HG03575 (cell line): ENCODE measurements around the gene SCYGR3.

Experiments
- ATAC-seq: cut with Tn5 transposase; IDR thresholded peaks from one replicate; pipeline ENCODE4 v1.9.1; 2021; ENCODE audit not compliant: unreplicated experiment, insufficient number of reproducible peaks, low FRiP score; ENCODE audit errors: extremely low read depth

Gene SCYGR3

DNA sequence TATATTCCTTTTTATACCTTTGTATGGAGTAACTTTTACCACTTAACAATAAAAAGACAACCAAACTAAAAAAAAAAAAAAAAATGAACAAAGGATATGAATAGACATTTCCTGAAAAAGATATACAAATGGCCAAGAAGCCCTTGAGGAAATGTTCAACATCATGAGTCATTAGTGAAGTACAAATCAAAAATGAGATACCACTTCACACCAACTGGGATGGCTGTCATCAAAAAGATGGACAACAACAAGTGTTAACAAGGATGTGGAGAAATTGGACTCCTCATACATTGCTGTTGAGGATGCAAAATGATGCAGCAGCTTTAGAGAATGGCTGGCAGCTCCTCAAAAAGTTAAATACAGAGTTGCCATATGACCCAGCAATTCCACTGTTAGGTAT is 38.5 kb downstream of the SCYGR3 start:
- no peak for ATAC-seq

DNA sequence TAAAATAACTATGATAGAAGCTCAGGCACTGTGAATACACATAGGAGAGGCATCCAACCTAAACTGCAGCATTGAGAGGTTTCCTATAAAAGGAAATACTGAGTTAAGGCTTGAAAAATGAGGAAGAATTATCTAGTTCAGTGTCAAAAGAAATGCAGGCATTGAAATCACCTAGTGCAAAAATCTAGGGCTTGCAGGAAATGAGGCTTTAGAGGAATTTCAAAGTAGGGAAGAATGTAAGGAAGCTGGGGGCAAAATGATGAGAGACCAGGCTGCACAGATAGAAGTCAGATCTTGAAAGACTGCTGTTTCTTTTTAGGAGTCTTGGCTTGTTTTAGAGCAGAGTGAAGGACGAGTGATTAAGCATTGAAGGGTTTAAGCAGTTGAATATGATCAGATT is 44.0 kb downstream of the SCYGR3 start:
- ATAC-seq, result no peak

DNA sequence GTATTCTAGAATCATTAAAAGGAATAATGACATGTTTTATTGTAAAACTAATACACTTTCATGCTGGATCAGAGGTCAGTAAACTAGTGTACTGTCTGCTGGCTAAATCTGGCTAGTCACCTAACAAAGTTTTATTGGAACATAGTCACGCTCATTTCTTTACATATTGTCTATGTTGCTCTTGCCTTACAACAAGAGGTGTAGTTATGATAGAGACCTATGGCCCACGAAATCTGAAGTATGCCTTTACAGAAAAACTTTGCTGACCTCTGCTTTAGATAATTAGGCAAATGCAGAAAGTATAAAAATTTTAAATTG is 45.8 kb downstream of the SCYGR3 start:
- no peak for ATAC-seq

DNA sequence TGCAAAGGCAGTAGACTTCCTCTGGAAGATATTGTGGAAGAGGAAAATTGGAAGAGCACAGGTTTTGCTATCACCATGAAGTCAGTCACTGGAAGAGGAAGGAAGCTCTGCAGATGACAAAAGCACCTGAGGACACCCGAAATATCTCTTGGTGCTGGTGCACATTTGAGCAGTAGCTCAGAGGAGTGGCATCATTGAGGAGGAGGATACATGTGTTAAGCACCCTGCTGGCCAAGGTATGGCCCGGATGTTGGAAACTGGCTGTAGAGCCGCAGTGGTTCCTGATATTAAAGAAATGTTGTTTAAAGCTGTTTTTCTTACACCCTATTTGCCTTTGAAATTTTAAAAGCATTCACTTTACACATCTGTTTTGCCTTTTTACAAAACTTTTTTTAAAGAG is 48.6 kb downstream of the SCYGR3 start:
- ATAC-seq, result no peak

DNA sequence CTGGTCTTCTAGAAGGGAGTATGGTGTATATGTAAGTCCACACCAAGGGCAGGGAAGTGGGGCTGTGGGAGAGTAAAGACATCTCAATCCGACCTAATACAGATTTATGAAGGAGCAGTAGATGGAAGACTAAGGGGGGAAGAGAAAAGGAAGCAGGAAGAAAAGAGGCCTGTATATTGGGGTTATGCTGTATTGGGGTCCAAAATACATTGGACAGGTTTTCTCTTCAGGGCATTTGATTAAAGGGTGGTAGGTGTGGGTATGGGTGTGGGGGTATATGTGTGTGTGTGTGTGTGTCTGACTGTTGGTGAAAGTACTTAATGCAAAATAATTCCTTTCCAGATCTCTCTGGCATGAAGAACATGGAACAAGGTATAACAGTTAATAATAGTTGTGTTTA is 49.6 kb downstream of the SCYGR3 start:
- ATAC-seq, result no peak
